GM18519 (cell line): ENCODE measurements around the gene UBE3D.
"Not testable (repeated sequence)": the region's sequence is repeated elsewhere in the genome, so short reads cannot be mapped to it uniquely, and the experiment has no call there.

Experiments used
- ATAC-seq: cut with Tn5 transposase; IDR thresholded peaks from one replicate; pipeline ENCODE4 v1.9.1; 2021; ENCODE audit warnings: mild to moderate bottlenecking, moderate library complexity; ENCODE audit not compliant: unreplicated experiment, low FRiP score

Gene UBE3D

GRCh38 chr6:83057705-83058321 lies 7.8 kb downstream of the UBE3D start:
- ATAC-seq = peak; percentile 74

- no peak for ATAC-seq
Observed at GRCh38 chr6:83055366-83055964, 10.2 kb downstream of the UBE3D start.

- no peak for ATAC-seq
Observed at GRCh38 chr6:83053678-83054077, 12.0 kb downstream of the UBE3D start.

GRCh38 chr6:83051377-83052172 lies 14.1 kb downstream of the UBE3D start:
- ATAC-seq = no peak

- ATAC-seq = no peak
Observed at GRCh38 chr6:83047065-83047754, 18.4 kb downstream of the UBE3D start.

GRCh38 chr6:83044091-83044768 lies 21.4 kb downstream of the UBE3D start:
- no peak for ATAC-seq

GRCh38 chr6:83042467-83043053 lies 23.1 kb downstream of the UBE3D start:
- no peak for ATAC-seq

GRCh38 chr6:83038246-83038645 lies 27.4 kb downstream of the UBE3D start:
- no peak for ATAC-seq

- ATAC-seq = no peak
Observed at GRCh38 chr6:83031689-83032088, 34.0 kb downstream of the UBE3D start.

- no peak for ATAC-seq
Observed at GRCh38 chr6:83019741-83020140, 45.9 kb downstream of the UBE3D start.

- ATAC-seq = not testable (repeated sequence)
Observed at GRCh38 chr6:83011131-83011530, 54.5 kb downstream of the UBE3D start.

GRCh38 chr6:83008626-83009025 lies 57.0 kb downstream of the UBE3D start:
- ATAC-seq = no peak

- no peak for ATAC-seq
Observed at GRCh38 chr6:83006270-83006905, 59.3 kb downstream of the UBE3D start.

- ATAC-seq = no peak
Observed at GRCh38 chr6:82996156-82996555, 69.5 kb downstream of the UBE3D start.

- ATAC-seq = no peak
Observed at GRCh38 chr6:82995066-82995465, 70.6 kb downstream of the UBE3D start.

- ATAC-seq = no peak
Observed at GRCh38 chr6:82989736-82990290, 75.8 kb downstream of the UBE3D start.

GRCh38 chr6:82988930-82989351 lies 76.7 kb downstream of the UBE3D start:
- no peak for ATAC-seq

GRCh38 chr6:82987951-82988350 lies 77.7 kb downstream of the UBE3D start:
- no peak for ATAC-seq

GRCh38 chr6:82987416-82987815 lies 78.2 kb downstream of the UBE3D start:
- no peak for ATAC-seq
